ENCODE results near the gene MFAP2.

Gene MFAP2

DNA sequence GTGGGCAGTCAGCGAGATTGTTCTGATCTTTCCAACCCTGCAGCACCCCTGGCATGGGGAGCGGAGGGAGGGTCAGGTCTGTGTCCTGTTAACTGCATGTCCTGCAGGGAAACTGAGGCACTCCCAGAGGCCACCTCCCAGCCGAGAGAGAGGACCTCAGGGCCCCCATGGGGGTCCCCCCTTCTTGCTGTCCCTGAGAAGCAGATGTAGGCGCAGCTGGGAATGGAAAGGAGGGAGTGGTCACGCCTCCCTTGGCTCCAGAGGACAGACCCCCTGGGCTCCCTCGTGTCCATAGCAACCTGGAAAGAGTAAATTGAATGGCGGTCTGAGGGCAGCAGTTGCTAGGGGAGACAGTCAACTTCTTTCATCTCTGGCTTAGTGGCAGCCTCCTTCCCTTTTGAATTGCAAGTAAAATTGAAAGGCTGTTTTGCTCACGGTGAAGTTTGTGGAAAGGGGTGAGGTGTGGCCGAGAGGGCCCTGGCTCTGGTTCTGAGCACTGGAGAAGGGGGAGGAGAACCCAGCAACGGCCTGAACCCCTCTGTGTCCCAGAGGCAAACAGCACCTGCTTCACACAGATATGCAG lies 53.8 kb downstream of the MFAP2 start:
- DNase-seq = no peak

DNA sequence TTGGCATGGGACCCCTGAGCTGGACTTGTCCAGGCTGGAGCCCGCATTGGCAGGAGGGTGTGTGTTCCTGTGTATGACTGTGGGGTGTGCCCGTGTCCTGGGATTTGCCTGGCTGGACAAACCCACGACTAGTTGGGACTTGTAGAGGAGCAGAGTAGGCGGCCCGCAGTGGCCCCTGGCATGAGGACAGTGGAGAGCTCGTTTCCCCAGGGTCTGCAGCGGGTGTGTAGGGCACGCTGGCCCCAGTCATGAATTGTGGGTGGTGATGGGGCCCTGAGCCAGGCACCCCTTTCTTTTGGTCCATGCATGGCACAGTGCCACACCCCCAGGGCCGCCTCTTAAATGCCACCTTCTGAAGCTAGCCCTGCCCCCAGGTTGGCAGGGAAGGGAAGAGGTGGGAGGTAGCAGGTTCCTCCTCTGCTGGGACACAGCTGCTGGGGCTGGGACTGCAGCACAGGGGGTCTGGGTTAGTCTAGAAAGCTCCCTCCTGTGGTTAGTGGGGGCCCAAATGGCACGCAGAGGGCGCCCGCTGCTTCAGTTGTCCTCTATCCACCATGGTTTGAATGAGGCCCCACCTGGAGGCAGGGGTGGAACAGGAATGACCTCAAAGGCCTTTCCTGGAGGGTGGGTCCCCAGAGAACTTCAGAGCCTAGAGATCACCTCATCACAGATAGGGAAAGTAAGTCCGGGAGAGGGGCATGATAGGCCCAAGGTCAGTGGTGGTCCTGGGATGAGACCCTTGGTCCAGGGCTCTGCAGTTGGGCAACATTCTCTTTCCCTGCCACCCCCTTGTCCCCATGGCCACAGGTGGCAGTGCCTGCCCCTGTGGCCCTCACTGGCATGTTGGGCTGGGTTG lies 54.6 kb downstream of the MFAP2 start:
- DNase-seq = no peak

DNA sequence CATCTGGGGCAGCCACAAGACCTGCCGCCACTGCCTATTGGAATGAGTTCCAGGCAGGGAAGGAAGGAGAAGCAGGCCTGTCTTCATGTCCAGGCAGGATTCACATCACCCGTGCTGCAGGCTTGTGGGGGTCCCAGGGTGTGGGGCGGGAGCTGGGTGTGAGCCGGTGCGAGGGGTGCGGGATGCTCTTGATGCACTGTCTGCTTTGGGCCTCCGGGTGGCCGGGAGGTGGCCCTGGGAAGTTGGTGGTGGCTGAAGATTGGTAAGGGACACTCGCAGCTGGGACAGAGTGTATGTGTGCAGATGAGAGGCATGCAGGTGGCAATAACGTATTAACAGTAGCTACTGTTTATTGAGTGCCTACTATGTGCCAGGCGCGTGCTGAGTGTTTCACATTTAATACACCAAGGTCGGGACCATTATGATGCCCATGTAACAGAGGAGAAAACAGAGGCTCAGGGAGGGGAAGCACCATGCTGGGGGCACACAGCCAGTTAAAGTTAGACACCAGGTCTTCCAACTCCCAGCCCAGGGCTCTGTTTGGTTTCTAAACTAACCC lies 55.4 kb downstream of the MFAP2 start:
- DNase-seq = no peak
